Right ventricle myocardium inferior (tissue), 1 donor: ENCODE data around the gene LOC101059915.
"Not testable (repeated sequence)": the region's sequence is repeated elsewhere in the genome, so short reads cannot be mapped to it uniquely, and the experiment has no call there.

ENCODE experiments used
- ATAC-seq: fragments of 200-7000 bp; cut with Tn5 transposase; one replicate; pipeline ENCODE4 v1.9.1; 2020; ENCODE audit warnings: mild to moderate bottlenecking, moderate library complexity
- DNase-seq: peaks from one replicate; pipeline ENCODE4 v3.0.0; 2021; ENCODE audit errors: missing footprints
- intact Hi-C: fragments of 100-400 bp; cut with DNase I; formaldehyde crosslinking; loops from one replicate; pipeline ENCODE4 v1.11.0; 2022
- donor health status: DM: no; HTN: yes; CAD: no; lungs with severe emphysema.

Gene LOC101059915

DNA sequence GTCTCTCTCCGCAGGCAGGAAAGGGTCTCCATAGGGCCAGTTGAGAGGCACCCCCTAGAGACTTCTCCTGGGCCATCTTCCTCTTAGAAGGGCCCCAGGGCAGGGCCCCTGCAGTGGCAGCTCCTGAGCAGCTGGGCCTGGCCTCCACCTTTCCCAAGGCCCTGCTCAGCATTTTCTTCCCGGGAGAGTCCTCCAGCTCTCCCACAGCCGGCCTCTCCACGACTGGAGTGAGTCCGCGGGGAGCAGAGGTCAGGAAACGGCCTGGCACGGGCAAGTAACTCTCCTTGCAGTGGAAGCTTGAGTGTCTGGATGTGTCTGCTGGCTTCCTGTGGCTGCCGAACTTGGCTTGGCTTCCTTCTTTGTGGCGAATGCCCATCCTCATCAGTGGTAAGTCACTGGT is 1.6 kb upstream of the LOC101059915 start:
- ATAC-seq (no peak), DNase-seq (no peak)
- intact Hi-C loops, result no loop called here

DNA sequence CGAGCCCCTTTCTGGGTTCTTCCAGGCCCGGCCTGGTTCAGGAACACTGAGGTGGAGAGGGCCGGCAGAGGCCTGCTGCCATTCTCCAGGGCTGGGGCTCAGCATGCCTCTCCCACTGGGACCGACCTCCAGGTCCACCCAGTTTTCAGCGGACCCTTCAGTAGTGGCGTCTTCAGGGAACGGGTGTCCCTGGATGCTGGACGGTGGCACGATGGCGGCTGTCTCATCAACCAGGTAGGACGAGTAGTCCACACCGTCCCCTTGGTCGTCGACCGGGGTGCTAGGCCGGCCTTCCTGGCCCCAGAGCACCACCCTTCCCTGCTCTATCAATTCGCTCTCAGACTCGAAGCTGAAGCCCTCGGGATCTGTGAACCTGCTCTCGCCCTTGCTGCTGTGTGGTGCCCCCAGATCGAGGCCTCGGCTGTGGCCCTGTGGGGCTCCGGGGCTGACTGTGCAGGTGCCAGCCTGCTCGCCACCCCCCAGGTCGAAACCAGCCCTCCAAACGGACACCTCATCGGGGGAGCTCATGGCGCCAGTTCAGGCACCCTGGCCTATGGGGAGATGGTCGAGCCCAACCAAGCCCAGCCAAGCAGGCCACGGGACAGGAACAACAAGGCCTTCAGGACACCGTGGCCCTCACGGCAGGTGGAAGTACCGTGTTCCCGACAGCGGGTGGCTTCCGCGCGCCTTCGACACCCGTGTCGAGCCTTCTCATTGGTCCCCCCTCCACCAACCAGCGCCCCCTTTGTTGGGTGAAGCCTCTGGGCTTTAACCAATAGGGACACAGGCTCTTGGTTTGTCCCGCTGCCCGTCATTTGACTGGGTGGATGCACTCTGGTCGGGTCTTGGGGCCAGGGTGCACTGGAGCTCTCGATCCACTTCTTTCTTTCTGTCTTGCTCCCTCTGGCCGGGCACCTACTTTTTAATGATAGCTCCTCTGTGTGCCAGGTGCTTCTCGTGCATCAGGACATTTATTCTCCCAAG is 814 bp upstream of the LOC101059915 start:
- ATAC-seq, result no peak
- intact Hi-C loops, result no loop called here
- DNase-seq, result no peak

DNA sequence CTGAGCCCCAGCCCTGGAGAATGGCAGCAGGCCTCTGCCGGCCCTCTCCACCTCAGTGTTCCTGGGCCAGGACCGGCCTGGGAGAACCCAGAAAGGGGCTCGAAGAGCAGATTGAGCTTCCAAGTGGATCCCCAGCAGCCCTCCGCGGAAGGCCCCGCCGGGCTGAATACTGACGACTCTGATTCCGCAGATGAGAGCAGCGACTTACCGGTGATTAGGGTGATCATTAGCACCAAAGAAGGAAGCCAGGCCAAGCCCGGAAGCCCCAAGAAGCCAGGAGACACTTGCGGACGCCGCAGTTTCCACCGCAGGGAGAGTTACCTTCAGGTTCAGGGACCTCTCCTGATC is 876 bp downstream of the LOC101059915 start:
- no peak for ATAC-seq
- intact Hi-C loops, result no loop called here
- no peak for DNase-seq

DNA sequence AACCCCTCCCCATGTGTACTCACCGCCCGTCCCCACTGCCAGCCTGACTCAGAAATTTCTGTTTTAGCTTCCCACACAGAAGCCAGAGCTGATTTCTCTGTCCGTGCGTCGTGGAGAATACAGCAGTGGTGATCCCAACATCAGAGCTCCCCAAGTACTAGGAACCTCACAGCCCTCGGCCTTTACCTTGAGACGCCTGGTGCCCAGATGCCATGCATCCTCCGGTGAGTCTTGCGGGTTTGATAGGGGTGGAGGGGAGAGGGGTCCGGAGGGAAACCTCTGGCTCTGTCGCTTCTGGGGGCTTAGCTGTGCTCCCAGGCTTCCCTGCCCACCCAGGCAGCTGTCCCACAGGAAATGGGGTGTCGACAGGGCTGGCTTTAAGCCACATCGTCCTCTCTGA is 2.1 kb downstream of the LOC101059915 start:
- DNase-seq, result no peak
- intact Hi-C loops, result no loop called here
- no peak for ATAC-seq

DNA sequence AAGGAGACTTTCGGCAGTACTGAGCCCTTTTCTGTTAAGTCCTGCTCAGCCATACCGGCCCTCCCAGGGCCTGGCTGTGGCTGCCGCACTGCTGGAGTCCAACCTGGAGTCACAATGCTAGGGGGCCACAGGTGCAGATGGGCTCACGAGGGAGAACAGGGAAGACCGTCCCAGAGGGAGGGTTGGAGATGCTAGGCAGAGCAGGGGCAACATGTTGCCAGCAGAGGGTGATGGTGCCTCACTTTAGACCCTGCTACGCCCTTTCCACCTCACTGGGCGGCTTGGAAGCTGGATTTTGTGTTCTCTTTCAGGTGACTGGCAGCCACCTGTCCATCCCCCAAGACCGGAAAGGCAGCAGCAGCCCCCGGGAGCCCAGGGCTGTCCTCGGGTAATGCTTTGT is 2.6 kb downstream of the LOC101059915 start:
- intact Hi-C loops, DNase-seq: not testable (repeated sequence)
- ATAC-seq, result peak; percentile 57

DNA sequence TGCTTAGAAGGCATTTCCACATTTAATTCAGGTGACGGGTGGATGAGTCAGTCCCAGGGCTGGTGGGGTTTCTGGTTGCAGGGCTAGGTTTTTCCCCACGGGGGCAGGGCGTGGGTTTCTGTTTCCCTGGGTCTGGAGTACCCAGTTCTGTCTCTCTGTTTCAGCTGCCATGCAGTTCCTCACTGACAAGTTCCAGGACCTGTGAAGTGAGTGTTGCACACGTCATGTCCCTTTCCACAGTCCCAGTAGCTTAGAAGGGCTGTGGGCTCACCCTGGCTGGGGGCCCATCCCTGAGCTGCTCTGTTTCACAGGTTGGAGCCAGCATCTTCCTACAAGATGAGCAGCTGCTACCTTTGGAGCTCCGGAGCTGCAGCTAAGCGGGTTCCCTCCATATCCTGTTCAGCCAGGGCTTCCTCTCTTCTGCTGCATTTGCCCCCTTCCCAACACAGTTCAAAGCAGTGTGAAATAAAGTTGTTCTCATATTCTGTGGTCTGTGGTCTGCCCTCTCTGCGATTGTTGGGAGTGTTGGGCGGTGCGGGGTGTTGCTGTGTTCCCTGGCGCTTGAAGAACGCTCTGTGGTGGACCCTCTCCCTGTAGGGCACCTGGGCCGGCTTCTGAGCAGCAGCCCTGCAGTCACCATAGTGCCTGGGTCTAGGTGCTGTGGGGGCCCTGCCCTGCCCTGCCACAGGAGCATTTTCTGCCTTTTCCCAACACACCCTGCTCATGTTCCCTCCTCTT is 3.9 kb downstream of the LOC101059915 start:
- DNase-seq, result no peak
- intact Hi-C loops, result no loop called here
- no peak for ATAC-seq

DNA sequence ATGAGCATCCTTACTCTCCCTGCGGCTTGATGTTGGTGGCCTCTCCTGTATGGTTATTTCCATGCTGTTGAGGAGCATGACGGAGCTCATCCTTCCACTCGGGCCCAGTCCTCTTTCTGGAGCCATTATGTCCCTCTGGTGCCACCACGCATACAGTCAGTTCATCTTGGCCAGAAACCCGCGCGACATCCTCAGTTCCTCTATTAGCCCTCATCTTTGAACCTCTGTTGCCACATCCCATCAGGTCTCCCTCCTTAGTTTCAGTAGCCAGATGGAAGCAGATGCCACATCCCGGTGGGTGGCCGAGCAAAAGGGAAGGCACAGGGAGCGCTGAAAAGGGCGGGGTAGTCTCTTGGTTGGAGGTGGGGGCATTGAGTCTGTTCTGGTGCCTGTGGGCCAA is 4.6 kb downstream of the LOC101059915 start:
- intact Hi-C loops, result no loop called here
- ATAC-seq, result no peak
- no peak for DNase-seq

DNA sequence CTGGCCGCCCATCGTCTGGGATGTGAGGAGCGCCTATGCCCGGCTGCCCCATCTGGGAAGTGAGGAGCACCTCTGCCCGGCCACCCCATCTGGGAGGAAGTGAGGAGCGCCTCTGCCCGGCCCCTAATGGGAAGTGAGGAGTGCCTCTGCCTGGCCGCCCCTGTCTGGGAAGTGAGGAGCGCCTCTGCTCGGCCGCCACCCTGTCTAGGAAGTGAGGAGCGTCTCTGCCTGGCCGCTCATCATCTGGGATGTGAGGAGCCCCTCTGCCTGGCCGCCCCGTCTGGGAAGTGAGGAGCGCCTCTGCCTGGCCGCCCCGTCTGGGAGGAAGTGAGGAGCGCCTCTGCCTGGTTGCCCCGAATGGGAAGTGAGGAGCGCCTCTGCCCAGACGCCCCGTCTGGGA is 8.3 kb downstream of the LOC101059915 start:
- intact Hi-C loops, DNase-seq, ATAC-seq: not testable (repeated sequence)

DNA sequence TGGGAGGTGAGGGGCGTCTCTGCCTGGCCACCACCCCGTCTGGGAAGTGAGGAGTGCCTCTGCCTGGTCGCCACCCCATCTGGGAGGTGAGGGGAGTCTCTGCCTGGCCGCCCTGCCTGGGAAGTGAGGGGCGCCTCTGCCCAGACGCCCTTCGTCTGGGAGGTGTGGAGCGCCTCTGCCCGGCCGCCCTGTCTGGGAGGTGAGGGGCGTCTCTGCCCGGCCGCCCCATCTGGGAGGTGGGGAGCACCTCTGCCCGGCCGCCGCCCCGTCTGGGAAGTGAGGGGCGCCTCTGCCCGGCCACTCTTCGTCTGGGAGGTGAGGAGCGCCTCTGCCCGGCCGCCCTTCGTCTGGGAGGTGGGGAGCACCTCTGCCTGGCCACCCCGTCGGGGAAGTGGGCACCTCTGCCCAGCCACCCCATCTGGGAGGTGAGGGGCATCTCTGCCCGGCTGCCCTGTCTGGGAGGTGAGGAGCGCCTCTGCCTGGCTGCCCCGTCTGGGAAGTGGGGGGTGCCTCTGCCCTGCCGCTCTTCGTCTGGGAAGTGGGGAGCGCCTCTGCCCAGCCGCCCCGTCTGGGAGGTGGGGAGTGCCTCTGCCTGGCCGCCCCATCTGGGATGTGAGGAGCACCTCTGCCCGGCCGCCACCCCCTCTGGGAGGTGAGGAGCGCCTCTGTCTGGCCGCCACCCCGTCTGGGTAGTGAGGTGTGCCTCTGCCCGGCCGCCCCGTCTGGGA is 8.9 kb downstream of the LOC101059915 start:
- DNase-seq, ATAC-seq, intact Hi-C loops: not testable (repeated sequence)

DNA sequence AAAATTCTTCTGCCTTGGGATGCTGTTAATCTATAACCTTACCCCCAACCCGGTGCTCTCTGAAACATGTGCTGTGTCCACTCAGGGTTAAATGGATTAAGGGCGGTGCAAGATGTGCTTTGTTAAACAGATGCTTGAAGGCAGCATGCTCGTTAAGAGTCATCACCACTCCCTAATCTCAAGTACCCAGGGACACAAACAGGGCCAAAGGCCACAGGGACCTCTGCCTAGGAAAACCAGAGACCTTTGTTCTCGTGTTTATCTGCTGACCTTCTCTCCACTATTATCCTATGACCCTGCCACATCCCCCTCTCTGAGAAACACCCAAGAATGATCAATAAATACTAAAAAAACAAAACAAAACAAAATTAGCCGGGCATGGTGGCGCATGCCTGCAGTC is 9.8 kb downstream of the LOC101059915 start:
- ATAC-seq, DNase-seq, intact Hi-C loops: not testable (repeated sequence)

DNA sequence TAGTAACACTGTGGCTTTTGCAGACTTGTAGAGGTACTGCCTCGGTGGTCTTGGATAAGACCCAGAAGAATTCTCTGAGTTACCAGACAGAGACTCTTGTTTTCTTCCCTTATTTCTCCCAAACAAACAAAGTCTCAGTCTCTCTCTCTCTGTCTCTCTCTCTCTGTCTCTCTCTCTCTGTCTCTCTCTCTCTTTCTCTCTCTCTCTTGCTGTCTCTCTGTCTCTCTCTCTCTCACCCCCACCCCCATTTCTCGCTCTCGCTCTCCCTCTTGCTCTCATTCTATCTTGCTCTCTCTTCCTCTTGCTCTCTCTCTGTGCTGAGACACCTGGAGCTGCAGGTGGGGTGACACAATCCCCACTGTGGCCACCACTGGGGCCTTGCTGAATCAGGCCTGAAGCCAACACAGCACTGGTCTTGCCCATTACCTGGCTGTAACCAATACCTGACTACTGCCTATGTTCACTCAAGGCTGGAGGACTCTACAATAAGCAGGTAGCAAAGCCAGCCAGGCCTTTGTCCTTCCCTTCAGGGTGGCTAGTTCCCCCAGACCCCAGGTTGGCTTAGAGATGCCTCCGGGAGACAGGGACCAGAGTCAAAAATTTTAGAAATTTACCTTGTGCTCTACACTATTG is 12.3 kb downstream of the LOC101059915 start:
- ATAC-seq, result no peak
- intact Hi-C loops, result no loop called here
- no peak for DNase-seq

DNA sequence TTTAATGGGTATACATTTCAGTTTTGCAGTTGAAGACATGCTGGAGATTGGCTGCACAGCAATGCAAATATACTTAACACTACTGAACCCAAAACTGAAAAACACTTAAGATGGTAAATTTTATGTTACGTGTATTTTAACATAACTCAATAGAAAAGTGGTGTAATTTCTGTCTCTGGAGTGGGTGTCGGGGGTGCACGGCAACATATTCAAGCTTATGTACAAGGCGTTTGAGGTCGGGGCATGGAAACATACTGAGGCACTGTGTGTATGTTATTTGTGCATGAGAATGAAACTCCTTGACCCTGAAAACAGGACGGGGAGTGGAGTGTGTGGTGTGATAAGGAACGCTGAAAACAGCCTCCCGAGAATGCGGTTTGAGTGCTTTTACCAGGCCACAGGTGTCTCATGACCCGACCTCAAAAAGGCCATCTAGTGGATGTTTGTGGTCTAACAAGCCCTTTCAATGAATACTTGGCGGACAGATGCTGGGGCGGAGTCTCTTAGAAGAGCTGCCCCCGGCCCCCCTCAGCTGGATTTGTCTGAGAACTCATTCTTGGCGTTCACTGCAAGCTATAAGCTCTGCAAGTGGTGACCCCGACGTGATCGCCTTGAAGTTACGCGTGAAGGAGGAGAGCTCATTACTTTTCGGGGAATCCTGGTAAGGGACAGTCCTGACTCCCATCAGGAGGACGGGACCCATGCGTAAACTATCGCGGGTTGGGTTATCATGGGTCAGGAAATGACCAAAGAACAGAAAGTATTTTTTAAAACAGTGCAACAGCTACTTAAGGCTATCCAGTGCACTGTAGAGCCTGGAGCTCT is 29.5 kb downstream of the LOC101059915 start:
- intact Hi-C loops, DNase-seq: not testable (repeated sequence)
- ATAC-seq, result peak; percentile 71

DNA sequence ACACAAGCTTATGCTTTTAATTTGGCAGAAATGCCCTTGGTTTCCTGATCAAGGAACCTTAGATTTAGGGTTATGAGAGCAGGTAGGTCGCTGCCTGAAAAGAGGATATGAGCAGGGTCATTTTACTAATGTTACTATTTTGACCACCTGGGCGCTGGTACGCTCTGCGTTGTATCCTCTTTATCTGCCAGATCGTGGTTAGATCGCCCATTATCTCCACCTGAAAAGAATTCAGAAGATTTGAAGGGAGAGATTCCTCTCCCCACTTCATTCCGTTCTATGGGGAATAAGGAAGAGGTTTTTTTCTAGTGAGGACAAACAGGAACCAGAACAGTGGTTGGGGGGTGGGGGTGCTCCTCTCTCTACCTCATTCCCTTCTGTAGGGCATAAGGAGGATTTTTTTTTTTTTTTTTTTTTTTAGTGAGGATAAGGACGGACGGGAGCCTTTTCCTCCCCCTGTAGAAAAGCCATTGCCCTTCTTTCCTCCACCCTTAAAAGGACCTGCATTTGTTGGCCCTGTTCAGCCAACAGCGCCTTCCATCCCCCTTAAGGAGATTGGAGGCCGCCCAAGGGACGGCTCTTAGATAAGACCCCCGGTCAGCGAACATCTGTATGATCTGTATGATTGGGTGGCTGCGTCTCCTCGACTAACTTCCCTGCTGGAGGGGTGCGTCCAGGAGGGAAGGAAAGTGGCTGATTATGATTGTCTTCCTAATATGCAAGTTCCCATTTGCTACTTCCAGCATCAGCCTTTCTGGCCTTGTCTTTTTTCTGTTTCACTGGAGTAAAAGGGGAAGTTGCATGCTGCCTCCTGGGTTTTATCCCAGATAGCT is 30.3 kb downstream of the LOC101059915 start:
- ATAC-seq, result peak; percentile 20
- DNase-seq, result not testable (repeated sequence)

DNA sequence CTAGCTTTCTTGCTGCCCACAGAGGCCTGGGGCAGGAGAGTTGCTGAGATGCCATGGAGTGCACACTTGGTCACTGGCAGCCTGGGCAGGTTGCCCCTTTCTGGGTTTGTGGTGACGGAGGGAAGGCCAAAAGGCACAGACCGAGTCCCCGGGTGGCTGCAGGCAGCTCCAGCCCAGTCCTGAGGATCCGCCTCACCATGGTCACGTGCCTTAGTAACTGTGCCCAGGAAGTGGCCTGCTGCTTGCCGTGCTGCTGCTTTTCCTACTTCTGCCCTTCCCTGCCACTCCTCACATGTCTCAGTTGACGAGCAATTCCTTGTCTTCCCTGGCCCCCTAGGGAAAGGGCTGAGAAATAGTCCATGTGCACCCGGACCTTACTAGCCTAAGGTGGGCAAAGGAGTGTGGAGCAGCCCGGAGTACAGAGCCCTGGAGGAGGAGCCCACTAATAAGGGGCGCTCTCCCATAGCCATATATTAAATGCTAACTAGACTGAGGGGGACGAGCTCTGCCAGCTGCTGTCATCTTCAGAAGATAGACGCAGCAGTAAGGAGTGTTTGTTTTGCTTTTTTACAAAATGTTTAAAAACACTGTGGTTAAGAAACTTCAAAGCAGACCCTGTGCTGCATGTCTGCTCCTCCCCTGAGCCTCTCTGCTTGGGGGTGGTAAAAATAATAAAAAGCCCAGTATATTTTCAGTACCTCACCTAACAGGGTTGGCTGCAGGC is 31.1 kb downstream of the LOC101059915 start:
- DNase-seq, intact Hi-C loops: not testable (repeated sequence)
- peak; percentile 46 for ATAC-seq

More for the DNA sequence above, 30.3 kb downstream of the LOC101059915 start:
- intact Hi-C loops, result not testable (repeated sequence)

DNA sequence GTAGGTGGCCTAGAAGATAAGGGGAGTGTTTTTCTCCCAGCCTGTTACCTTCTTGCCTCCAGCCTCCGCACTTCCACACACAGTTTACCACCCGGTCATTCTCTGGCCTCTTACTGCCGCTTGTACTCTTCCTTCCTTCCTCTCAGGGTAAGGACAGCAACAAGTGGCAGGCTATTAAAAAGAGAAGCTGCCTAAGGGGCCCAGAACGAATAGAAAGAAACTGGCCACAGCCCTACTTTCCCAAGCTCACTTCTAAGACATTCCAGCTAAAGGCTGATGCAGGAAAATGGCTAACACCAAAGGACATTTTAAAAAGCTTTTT is 31.6 kb downstream of the LOC101059915 start:
- DNase-seq, intact Hi-C loops, ATAC-seq: not testable (repeated sequence)

DNA sequence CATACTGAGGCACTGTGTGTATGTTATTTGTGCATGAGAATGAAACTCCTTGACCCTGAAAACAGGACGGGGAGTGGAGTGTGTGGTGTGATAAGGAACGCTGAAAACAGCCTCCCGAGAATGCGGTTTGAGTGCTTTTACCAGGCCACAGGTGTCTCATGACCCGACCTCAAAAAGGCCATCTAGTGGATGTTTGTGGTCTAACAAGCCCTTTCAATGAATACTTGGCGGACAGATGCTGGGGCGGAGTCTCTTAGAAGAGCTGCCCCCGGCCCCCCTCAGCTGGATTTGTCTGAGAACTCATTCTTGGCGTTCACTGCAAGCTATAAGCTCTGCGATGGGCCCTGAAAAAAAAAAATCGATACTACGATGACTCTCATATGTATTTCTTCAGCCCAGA is 35.5 kb downstream of the LOC101059915 start:
- intact Hi-C loops, ATAC-seq, DNase-seq: not testable (repeated sequence)
